ENCODE data around the gene MAP3K21. TPM values are rescaled to one million over a fixed set of nuclear protein-coding genes. Genes with fewer than 3 reads are reported as not detected.

MAP3K21 gene
- total RNA-seq, 1 experiment from 2014 or later, result 18.3 TPM

DNA sequence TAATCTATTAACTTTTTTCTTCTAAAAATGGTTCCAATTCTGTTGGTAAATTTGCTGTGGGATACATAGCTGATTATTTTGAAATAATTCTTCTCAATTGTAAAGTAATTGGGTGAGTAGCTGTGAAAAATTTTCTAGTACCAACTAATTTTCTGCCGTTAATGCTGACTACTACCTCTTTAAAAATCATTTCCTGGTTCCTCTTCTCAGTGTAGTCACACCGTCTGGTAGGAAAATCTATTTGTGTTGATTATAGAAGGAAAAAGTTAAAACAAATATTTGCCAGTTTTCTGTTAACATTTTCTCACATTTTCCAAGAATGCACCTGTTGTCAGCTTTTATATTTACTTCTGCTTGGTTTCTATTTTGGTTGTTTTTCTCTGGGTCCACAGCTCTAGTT is 82.0 kb downstream of the MAP3K21 start:
- Histone ChIP-seq H3F3A (ENCODE audit: insufficient read depth, low read depth) (no peaks in the 10 kb centered on the region), H3K27ac (no peak overlapping the region), H3K4me1 (replicated peaks; ENCODE audit: insufficient read depth) (no peaks in the 10 kb centered on the region), H4K20me1 (ENCODE audit: insufficient read depth) (no peaks in the 10 kb centered on the region), H3K4me2 (no peak overlapping the region), H3K9me2 (ENCODE audit: insufficient read depth) (no peaks in the 10 kb centered on the region), H3K79me2 (ENCODE audit: low read depth) (no peaks in the 10 kb centered on the region), H2AFZ (no peak overlapping the region), H3K27me3 (ENCODE audit: insufficient read depth, low read depth) (no peaks in the 10 kb centered on the region), H3K36me3 (ENCODE audit: low read depth) (no peaks in the 10 kb centered on the region), H3K4me3 (no peak overlapping the region), H3K9me3 (ENCODE audit: insufficient read depth, low read depth) (no peaks in the 10 kb centered on the region)
- intact Hi-C loops (cut with micrococcal nuclease; ENCODE audit: unreplicated experiment), result loop anchor here (10.0 kb wide), 1 partner anchor 55 kb away; no protein-coding TSS in a partner anchor
- CTCF ChIA-PET, result no interaction called here
- no peak for DNase-seq
- TF ChIP-seq, protein P1, sequence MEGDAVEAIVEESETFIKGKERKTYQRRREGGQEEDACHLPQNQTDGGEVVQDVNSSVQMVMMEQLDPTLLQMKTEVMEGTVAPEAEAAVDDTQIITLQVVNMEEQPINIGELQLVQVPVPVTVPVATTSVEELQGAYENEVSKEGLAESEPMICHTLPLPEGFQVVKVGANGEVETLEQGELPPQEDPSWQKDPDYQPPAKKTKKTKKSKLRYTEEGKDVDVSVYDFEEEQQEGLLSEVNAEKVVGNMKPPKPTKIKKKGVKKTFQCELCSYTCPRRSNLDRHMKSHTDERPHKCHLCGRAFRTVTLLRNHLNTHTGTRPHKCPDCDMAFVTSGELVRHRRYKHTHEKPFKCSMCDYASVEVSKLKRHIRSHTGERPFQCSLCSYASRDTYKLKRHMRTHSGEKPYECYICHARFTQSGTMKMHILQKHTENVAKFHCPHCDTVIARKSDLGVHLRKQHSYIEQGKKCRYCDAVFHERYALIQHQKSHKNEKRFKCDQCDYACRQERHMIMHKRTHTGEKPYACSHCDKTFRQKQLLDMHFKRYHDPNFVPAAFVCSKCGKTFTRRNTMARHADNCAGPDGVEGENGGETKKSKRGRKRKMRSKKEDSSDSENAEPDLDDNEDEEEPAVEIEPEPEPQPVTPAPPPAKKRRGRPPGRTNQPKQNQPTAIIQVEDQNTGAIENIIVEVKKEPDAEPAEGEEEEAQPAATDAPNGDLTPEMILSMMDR (conservative IDR thresholded peaks at IDR 0.05), result no peak
- no peak for TF ChIP-seq EZH2 (IDR thresholded peaks at IDR 0.05; ENCODE audit: low read depth)
- no TSS peak for BruUV-seq (replicated peaks)
- POLR2A ChIA-PET (ENCODE audit: unreplicated experiment), result no interaction called here

DNA sequence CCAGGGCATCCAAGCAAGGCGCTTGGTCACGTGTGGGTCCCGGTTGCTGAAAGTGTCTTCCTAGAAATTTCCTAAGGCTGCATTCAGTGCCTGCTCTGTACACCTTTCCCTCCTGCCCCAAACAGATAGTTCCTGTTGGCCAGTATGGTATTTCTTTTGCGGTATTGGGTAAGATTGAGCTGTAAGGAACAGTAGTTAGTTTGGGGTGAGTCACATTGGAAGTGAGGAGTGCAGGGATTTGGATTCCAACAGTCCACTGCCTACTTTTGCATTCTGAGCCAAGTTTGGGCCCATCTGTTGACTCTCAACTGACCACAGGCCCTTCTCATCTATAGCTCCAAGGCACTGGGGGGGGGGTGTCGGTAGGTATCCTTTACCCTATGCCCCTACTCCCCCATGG is 83.4 kb downstream of the MAP3K21 start:
- no peaks in the 10 kb centered on the region for H3K9me2 ChIP-seq (ENCODE audit: insufficient read depth)
- CTCF ChIA-PET, result no interaction called here
- H4K20me1 ChIP-seq (ENCODE audit: insufficient read depth), result no peaks in the 10 kb centered on the region
- DNase-seq, result no peak
- H3K4me3 ChIP-seq, result no peak overlapping the region
- no peaks in the 10 kb centered on the region for H3K9me3 ChIP-seq (ENCODE audit: insufficient read depth, low read depth)
- no peaks in the 10 kb centered on the region for H3K4me1 ChIP-seq (replicated peaks; ENCODE audit: insufficient read depth)
- intact Hi-C loops (cut with micrococcal nuclease; ENCODE audit: unreplicated experiment), result no loop called here
- H3K4me2 ChIP-seq, result no peak overlapping the region
- H3K27ac ChIP-seq, result no peak overlapping the region
- POLR2A ChIA-PET (ENCODE audit: unreplicated experiment), result no interaction called here
- TF ChIP-seq, protein P1 (conservative IDR thresholded peaks at IDR 0.05), result no peak
- no peak for TF ChIP-seq EZH2 (IDR thresholded peaks at IDR 0.05; ENCODE audit: low read depth)
- no peaks in the 10 kb centered on the region for H3K27me3 ChIP-seq (ENCODE audit: insufficient read depth, low read depth)
- no peaks in the 10 kb centered on the region for H3K79me2 ChIP-seq (ENCODE audit: low read depth)
- H3F3A ChIP-seq (ENCODE audit: insufficient read depth, low read depth), result no peaks in the 10 kb centered on the region
- no peaks in the 10 kb centered on the region for H3K36me3 ChIP-seq (ENCODE audit: low read depth)
- BruUV-seq (replicated peaks), result no TSS peak
- H2AFZ ChIP-seq, result no peak overlapping the region

DNA sequence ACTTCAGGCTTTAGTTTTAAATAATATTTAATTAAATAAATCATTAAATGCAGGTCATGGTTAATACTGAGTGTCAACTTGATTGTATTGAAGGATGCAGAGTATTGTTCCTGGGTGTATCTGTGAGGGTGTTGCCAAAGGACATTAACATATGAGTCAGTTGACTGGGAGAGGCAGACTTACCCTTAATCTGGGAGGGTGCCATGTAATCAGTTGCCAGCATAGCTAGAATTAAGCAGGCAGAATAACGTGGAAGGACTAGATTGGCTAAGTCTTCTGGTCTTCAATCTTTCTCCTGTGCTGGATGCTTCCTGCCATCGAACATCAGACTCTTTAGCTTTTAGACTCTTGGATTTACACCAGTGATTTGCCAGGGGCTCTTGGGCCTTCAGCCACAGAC is 85.3 kb downstream of the MAP3K21 start:
- Histone ChIP-seq H3K4me2 (no peak overlapping the region), H3K79me2 (ENCODE audit: low read depth) (no peaks in the 10 kb centered on the region), H3K9me3 (ENCODE audit: insufficient read depth, low read depth) (no peaks in the 10 kb centered on the region), H3K9me2 (ENCODE audit: insufficient read depth) (no peaks in the 10 kb centered on the region), H2AFZ (no peak overlapping the region), H4K20me1 (ENCODE audit: insufficient read depth) (no peaks in the 10 kb centered on the region), H3K36me3 (ENCODE audit: low read depth) (no peaks in the 10 kb centered on the region), H3K4me1 (replicated peaks; ENCODE audit: insufficient read depth) (no peaks in the 10 kb centered on the region), H3K4me3 (no peak overlapping the region), H3K27ac (no peak overlapping the region), H3F3A (ENCODE audit: insufficient read depth, low read depth) (no peaks in the 10 kb centered on the region), H3K27me3 (ENCODE audit: insufficient read depth, low read depth) (no peaks in the 10 kb centered on the region)
- POLR2A ChIA-PET (ENCODE audit: unreplicated experiment), result no interaction called here
- no TSS peak for BruUV-seq (replicated peaks)
- TF ChIP-seq, protein P1 (conservative IDR thresholded peaks at IDR 0.05), result no peak
- no peak for TF ChIP-seq EZH2 (IDR thresholded peaks at IDR 0.05; ENCODE audit: low read depth)
- CTCF ChIA-PET, result no interaction called here
- intact Hi-C loops (cut with micrococcal nuclease; ENCODE audit: unreplicated experiment), result no loop called here
- DNase-seq, result no peak

Measured in PC-9 (cell line).